SU-DHL-6 (cell line): ENCODE measurements around the gene MTCL1.

ENCODE experiments used
- H2AFZ ChIP-seq: fragments of 200-600 bp; sonication (generic); 2 replicates; pipeline ENCODE4 v1.6.1; 2014; ENCODE audit warnings: low read depth, mild to moderate bottlenecking, moderate library complexity, mixed read lengths, antibody characterized with exemption, low read length; ENCODE audit not compliant: severe bottlenecking
- H3F3A ChIP-seq: fragments of 200-600 bp; shearing (Covaris generic); 2 replicates; pipeline ENCODE4 v1.6.0; 2016; ENCODE audit warnings: antibody characterized with exemption, mild to moderate bottlenecking; ENCODE audit not compliant: insufficient read depth
- H3K27ac ChIP-seq: fragments of 200-600 bp; sonication (generic); 2 replicates; pipeline ENCODE4 v1.5.1; 2016; ENCODE audit warnings: low read depth, mild to moderate bottlenecking, low read length, moderate library complexity, mixed read lengths
- H3K27me3 ChIP-seq: fragments of 200-600 bp; sonication (generic), shearing (Covaris generic); 2 replicates; pipeline ENCODE4 v1.6.0; 2014; ENCODE audit warnings: mild to moderate bottlenecking, low read length
- H3K36me3 ChIP-seq: fragments of 200-600 bp; sonication (generic); 2 replicates; pipeline ENCODE4 v1.6.1; 2014; ENCODE audit warnings: mild to moderate bottlenecking, low read length, mixed read lengths
- H3K4me2 ChIP-seq: fragments of 300-600, 200-600 bp; shearing (Covaris generic), sonication (generic); 2 replicates; pipeline ENCODE4 v1.6.0; 2014; ENCODE audit warnings: low read length, low read depth, mild to moderate bottlenecking; ENCODE audit not compliant: poor library complexity, severe bottlenecking
- H3K4me3 ChIP-seq: fragments of 200-600 bp; sonication (generic); 2 replicates; pipeline ENCODE4 v1.5.1; 2014; ENCODE audit warnings: antibody characterized with exemption, low read length, mild to moderate bottlenecking, mixed read lengths; ENCODE audit not compliant: insufficient read depth, poor library complexity, severe bottlenecking
- H3K79me2 ChIP-seq: fragments of 200-600 bp; sonication (generic); 2 replicates; pipeline ENCODE4 v1.6.1; 2014; ENCODE audit warnings: mild to moderate bottlenecking, low read length, moderate library complexity; ENCODE audit not compliant: insufficient read depth
- H3K9ac ChIP-seq: fragments of 200-600 bp; sonication (generic); 2 replicates; pipeline ENCODE4 v1.7.0; 2014; ENCODE audit warnings: mild to moderate bottlenecking, low read length
- H3K9me2 ChIP-seq: fragments of 200-600 bp; sonication (generic); replicated peaks from 2 replicates; pipeline ENCODE4 v1.6.1; 2014; ENCODE audit warnings: low read length; ENCODE audit not compliant: insufficient read depth
- H3K9me3 ChIP-seq: fragments of 200-600 bp; sonication (generic); 2 replicates; pipeline ENCODE4 v1.6.1; 2014; ENCODE audit warnings: low read length, mixed read lengths; ENCODE audit not compliant: insufficient read depth
- H4K20me1 ChIP-seq: fragments of 200-600 bp; sonication (generic); 2 replicates; pipeline ENCODE4 v1.6.1; 2014; ENCODE audit warnings: low read depth, mild to moderate bottlenecking, antibody characterized with exemption, low read length, moderate library complexity, mixed read lengths
- CTCF ChIP-seq: fragments of 200-600 bp; sonication (generic); IDR thresholded peaks from one replicate; pipeline ENCODE4 v1.5.1; 2017; ENCODE audit warnings: antibody characterized with exemption, mild to moderate bottlenecking, low read length, moderate library complexity; ENCODE audit not compliant: insufficient read depth, poor library complexity, severe bottlenecking
- EZH2phosphoT487 ChIP-seq: fragments of 200-600 bp; sonication (generic), shearing (Covaris generic); conservative IDR thresholded peaks from 2 replicates; pipeline ENCODE4 v1.6.1; 2018; ENCODE audit warnings: mild to moderate bottlenecking, antibody characterized with exemption, low read length, moderate library complexity, mixed read lengths

Gene MTCL1

GRCh38 chr18:8794156-8794933 is 89.0 kb downstream of the MTCL1 start:
- H3K4me2 ChIP-seq: no peak overlapping the region
- H4K20me1 ChIP-seq: no peaks in the 10 kb centered on the region

GRCh38 chr18:8794934-8795280 is 89.6 kb downstream of the MTCL1 start:
- Histone ChIP-seq H3K9ac (no peak overlapping the region), H3K79me2 (no peaks in the 10 kb centered on the region), H3K9me2 (no peaks in the 10 kb centered on the region), H3K36me3 (no peaks in the 10 kb centered on the region), H3K4me2 (no peak overlapping the region), H4K20me1 (no peaks in the 10 kb centered on the region), H3K27ac (no peak overlapping the region), H3K9me3 (no peaks in the 10 kb centered on the region), H2AFZ (no peak overlapping the region), H3F3A (no peaks in the 10 kb centered on the region), H3K4me3 (no peak overlapping the region), H3K27me3 (peaks cover 3% of the 10 kb centered on the region; the same call in 1 of the 2 replicates)
- TF ChIP-seq CTCF (no peak), EZH2phosphoT487 (no peak)

More at GRCh38 chr18:8794156-8794933, 89.0 kb downstream of the MTCL1 start:
- H3F3A ChIP-seq: no peaks in the 10 kb centered on the region
- H3K9ac ChIP-seq: no peak overlapping the region
- no peak overlapping the region for H3K27ac ChIP-seq
- H3K79me2 ChIP-seq: no peaks in the 10 kb centered on the region
- no peak overlapping the region for H2AFZ ChIP-seq
- TF ChIP-seq EZH2phosphoT487 (no peak), CTCF (no peak)
- H3K9me2 ChIP-seq: no peaks in the 10 kb centered on the region
- no peaks in the 10 kb centered on the region for H3K36me3 ChIP-seq
- no peaks in the 10 kb centered on the region for H3K9me3 ChIP-seq
- no peak overlapping the region for H3K4me3 ChIP-seq
- peaks cover 3% of the 10 kb centered on the region; the same call in 1 of the 2 replicates for H3K27me3 ChIP-seq

GRCh38 chr18:8795586-8796325 is 90.4 kb downstream of the MTCL1 start:
- H2AFZ ChIP-seq: no peak overlapping the region
- no peaks in the 10 kb centered on the region for H3K36me3 ChIP-seq
- no peaks in the 10 kb centered on the region for H3F3A ChIP-seq
- H3K4me2 ChIP-seq: no peak overlapping the region
- H3K9me3 ChIP-seq: no peaks in the 10 kb centered on the region
- no peaks in the 10 kb centered on the region for H3K9me2 ChIP-seq
- no peak overlapping the region for H3K9ac ChIP-seq
- H3K4me3 ChIP-seq: no peak overlapping the region
- H3K79me2 ChIP-seq: no peaks in the 10 kb centered on the region
- peaks cover 3% of the 10 kb centered on the region; the same call in 1 of the 2 replicates for H3K27me3 ChIP-seq
- no peak overlapping the region for H3K27ac ChIP-seq
- no peaks in the 10 kb centered on the region for H4K20me1 ChIP-seq
- no peak for TF ChIP-seq EZH2phosphoT487
- no peak for TF ChIP-seq CTCF
